HG03060 (cell line): ENCODE measurements around the gene KIR2DL4.
"Not testable (repeated sequence)": the region's sequence is repeated elsewhere in the genome, so short reads cannot be mapped to it uniquely, and the experiment has no call there.

Source experiments
- ATAC-seq: cut with Tn5 transposase; IDR thresholded peaks from one replicate; pipeline ENCODE4 v1.9.1; 2021; ENCODE audit warnings: low read depth, moderate number of reproducible peaks; ENCODE audit not compliant: unreplicated experiment

The KIR2DL4 gene

DNA sequence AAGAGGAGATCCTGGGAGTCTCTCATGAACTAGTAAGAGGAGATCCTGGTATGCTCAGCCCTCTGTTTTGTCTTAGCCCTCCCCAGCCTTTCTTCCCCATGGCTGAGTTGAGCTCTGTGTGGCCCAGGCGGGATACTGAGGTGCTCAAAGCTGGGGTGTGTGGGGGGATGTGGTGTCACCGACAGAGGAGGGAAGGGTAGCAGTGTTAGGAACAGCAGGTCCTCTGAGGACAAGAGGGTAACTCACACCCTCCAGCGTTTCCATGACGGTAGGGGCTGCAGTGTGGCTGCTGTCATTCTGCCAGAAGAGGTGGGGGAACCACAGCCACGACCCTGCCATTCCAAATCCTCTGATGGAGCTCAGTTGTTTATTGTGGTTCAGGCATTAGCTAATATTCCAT is 691 bp downstream of the KIR2DL4 start:
- no peak for ATAC-seq

DNA sequence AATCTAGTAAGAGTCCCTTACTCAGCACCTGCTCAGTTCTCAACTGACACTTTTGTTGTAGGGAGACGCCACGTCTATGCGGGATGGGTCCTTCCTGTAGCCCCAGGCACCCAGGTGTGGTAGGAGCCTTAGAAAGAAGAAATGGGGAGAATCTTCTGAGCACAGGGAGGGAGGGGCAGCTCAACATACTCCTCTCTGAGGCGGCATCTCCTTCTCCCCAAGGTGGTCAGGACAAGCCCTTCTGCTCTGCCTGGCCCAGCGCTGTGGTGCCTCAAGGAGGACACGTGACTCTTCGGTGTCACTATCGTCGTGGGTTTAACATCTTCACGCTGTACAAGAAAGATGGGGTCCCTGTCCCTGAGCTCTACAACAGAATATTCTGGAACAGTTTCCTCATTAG is 1.2 kb downstream of the KIR2DL4 start:
- ATAC-seq: no peak

DNA sequence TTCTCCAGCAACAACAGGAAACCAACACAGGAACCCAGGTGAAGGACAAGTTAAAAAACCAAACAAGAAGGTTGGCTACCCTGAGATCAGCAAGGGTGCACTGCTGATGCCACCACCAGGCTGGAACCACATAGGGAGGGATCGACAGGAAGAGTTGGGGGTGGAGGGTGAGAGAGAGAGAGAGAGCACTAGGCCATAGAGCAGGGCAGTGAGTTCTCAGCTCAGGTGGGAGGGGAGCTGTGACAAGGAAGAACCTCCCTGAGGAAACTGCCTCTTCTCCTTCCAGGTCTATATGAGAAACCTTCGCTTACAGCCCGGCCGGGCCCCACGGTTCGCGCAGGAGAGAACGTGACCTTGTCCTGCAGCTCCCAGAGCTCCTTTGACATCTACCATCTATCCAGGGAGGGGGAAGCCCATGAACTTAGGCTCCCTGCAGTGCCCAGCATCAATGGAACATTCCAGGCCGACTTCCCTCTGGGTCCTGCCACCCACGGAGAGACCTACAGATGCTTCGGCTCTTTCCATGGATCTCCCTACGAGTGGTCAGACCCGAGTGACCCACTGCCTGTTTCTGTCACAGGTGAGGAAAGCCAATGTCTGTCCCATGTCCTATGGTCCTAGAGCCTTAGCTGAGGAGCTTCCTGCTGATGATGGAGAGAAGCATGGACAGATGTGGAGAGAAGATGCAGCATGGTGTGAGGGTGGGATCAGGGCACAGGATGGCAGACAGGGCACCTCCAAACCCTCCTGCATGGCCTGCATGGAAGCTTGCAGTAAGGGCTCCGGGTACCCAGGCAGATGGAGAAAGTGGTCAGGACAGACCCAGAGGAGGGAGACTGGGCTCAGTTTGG is 2.5 kb downstream of the KIR2DL4 start:
- no peak for ATAC-seq

DNA sequence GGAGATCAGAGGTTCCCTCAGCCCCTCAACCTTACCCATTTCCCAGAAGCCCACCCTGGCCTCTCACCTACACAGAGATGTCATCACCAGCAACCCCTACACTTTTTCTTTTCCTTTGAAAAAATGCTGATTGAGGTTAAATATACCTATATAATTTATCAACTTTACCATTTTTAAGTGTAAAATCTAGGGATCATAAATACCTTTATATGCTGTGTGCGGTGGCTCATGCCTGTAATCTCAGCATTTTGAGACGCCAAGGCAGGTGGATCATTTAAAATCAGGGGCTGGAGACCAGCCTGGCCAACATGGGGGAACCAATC is 3.1 kb downstream of the KIR2DL4 start:
- ATAC-seq: no peak

DNA sequence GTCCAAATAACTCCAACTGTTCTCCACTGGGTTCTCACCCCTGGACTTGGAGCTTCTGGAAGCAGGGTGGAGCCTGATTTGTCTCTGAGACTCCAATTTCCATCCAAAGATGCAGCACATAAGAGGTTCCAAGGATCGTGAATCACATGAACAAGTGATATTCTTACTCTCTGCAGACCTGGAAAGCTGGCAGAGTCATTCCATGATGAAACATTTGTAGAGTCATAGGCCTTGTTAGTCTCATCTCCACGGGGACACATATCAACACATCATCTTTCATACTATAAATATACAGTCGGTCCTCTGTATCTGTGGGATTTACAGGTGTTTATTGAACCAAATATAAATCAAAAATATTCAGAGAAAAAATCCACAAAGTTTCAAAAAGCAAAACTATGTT is 11.2 kb downstream of the KIR2DL4 start:
- not testable (repeated sequence) for ATAC-seq

DNA sequence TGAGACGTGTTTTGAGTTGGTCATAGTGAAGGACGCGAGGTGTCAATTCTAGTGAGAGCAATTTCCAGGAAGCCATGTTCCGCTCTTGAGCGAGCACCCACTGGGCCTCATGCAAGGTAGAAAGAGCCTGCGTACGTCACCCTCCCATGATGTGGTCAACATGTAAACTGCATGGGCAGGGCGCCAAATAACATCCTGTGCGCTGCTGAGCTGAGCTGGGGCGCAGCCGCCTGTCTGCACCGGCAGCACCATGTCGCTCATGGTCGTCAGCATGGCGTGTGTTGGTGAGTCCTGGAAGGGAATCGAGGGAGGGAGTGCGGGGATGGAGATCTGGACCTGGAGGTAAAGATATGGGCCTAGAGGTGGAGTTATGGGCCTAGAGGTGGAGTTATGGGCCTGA is 12.8 kb downstream of the KIR2DL4 start, which contains the start of gene KIR3DL1:
TSS of gene KIR3DL1 (plus strand) at position 218 of the 400 bp plus-strand sequence.
- not testable (repeated sequence) for ATAC-seq

DNA sequence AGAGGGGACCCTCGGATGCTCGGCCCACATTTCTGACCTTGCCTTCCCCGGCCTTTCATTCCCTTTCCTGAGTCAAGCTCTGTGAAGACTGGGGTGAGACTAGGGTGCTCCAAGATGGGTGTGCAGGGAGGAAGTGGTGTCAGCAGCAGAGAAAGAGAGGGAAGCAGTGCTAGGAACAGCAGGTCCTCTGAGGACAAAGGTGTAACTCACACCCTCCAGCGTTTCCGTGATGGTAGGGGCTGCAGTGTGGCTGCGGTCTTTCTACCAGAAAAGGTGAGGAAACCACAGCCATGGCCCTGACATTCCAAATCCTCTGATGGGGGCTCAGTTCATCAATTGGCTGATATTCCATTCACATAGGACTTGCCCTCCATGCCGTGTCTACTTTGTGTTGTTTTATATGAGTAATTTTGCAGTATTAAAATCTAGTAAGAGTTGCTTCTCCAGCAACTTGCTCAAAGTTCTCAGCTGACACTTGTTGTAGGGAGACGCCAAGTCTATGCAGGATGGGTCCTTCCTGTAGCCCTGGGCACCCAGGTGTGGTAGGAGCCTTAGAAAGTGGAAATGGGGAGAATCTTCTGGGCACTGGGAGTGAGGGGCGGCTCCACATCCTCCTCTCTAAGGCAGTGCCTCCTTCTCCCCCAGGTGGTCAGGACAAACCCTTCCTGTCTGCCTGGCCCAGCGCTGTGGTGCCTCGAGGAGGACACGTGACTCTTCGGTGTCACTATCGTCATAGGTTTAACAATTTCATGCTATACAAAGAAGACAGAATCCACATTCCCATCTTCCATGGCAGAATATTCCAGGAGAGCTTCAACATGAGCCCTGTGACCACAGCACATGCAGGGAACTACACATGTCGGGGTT is 14.5 kb downstream of the KIR2DL4 start:
- ATAC-seq: no peak

DNA sequence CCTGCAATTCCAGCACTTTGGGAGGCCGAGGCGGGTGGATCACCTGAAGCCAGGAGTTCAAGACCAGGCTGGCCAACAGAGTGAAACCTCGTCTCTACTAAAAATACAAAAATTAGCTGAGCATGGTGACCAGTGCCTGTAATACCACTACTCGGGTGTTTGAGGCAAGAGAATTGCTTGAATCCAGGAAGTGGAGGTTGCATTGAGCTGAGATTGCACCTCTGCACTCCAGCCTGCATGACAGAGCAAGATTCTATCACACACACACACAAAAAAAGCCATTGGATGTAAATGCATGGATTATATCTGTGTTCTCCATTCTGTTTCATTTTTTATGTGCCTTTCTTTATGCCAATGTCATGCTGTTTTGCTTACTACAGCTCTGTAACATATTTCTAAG is 21.0 kb downstream of the KIR2DL4 start:
- not testable (repeated sequence) for ATAC-seq

DNA sequence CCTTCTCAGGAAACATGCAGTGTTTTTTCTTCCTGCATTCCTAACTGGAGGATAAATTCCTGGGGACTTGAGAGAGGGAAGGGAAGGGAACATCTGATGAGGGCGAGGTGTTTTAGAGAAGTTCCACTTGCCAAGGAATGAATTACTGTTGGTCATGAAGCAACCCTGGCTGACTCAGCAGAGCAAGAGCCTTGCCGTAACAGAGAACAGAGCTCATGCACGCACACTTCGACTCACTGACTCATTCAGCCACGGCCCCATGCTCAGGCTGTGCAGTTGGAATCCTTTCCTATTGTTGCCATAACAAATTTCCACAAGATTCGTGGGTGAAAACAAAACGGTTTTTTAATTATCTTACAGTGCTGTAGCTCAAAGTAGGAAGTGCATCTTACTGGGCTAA is 21.9 kb downstream of the KIR2DL4 start:
- not testable (repeated sequence) for ATAC-seq

DNA sequence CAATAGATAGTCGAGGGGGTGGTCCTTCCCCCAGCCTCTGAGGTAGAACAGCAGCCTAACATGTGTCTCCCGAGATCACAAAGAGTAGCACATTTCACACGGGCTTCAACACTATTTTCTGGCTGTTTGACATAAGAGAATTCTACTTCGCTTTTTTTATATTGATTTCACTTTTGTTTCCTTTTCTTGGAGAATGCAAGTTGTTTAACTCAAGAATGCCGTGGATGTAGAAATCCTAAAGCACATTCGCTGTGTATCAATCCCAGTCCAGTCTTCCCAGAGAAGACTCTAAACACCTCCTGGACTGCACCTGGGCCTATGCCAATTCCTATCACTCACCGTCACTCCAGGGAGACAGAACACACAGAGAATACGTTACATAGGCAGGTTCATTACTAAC is 24.7 kb downstream of the KIR2DL4 start:
- not testable (repeated sequence) for ATAC-seq

DNA sequence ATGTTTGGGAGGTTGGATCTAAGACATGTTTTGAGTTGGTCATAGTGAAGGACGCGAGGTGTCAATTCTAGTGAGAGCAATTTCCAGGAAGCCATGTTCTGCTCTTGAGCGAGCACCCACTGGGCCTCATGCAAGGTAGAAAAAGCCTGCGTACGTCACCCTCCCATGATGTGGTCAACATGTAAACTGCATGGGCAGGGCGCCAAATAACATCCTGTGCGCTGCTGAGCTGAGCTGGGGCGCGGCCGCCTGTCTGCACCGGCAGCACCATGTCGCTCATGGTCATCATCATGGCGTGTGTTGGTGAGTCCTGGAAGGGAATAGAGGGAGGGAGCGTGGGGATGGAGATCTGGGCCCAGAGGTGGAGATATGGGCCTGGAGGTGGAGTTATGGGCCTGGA is 29.1 kb downstream of the KIR2DL4 start, which contains the start of gene KIR2DS4:
TSS of gene KIR2DS4 (plus strand) at position 181 of the 400 bp plus-strand sequence.
- not testable (repeated sequence) for ATAC-seq

DNA sequence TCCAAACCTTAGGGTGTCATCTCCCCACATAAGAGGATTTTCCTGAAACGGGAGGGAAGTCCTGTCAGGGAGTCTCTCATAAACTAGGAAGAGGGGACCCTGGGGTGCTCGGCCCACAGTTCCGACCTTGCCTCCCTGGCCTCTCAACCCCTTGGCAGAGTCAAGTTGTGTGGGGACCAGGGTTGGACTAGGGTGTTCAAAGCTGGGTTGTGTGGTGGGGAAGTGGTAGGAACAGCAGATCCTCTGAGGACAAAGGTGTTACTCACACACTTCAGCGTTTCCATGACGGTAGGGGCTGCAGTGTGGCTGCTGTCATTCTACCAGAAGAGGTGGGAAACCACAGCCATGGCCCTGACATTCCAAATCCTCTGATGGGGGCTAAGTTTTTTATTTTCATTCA is 31.7 kb downstream of the KIR2DL4 start:
- not testable (repeated sequence) for ATAC-seq

DNA sequence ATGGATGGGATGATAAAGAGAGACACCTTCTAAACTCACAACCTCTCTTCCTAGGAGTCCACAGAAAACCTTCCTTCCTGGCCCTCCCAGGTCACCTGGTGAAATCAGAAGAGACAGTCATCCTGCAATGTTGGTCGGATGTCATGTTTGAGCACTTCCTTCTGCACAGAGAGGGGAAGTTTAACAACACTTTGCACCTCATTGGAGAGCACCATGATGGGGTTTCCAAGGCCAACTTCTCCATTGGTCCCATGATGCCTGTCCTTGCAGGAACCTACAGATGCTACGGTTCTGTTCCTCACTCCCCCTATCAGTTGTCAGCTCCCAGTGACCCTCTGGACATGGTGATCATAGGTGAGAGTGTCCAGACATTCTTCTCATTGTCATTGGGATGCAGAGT is 34.1 kb downstream of the KIR2DL4 start:
- not testable (repeated sequence) for ATAC-seq

DNA sequence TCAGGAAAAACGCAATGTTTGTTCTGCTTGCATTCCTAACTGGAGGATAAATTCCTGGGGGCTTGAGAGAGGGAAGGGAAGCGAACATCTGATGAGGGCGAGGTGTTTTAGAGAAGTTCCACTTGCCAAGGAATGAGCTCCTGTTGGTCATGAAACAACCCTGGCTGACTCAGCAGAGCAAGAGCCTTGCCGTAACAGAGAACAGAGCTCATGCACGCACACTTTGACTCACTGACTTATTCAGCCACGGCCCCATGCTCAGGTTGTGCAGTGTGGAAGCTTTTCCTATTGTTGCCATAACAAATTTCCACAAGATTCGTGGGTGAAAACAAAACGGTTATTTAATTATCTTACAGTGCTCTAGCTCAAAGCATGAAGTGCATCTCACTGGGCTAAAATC is 39.8 kb downstream of the KIR2DL4 start:
- not testable (repeated sequence) for ATAC-seq

DNA sequence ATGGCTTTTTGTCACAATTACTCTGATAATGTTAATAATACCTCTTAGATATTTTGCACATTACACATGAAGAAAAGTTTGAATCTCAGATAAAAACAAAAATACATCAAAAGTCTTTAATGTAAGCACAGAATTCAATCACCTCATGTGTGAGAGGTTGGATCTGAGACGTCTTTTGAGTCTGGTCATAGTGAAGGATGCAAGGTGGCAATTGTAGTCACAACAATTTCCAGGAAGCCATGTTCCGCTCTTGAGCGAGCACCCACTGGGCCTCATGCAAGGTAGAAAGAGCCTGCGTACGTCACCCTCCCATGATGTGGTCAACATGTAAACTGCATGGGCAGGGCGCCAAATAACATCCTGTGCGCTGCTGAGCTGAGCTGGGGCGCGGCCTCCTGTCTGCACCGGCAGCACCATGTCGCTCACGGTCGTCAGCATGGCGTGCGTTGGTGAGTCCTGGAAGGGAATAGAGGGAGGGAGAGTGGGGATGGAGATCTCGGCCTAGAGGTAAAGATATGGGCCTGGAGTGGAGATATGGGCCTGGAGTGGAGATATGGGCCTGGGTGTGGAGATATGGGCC is 46.7 kb downstream of the KIR2DL4 start, which contains the start of gene KIR3DL2:
TSS of gene KIR3DL2 (plus strand) at position 383 of the 580 bp plus-strand sequence. CDS start at position 416, 33 bp downstream.
- not testable (repeated sequence) for ATAC-seq

DNA sequence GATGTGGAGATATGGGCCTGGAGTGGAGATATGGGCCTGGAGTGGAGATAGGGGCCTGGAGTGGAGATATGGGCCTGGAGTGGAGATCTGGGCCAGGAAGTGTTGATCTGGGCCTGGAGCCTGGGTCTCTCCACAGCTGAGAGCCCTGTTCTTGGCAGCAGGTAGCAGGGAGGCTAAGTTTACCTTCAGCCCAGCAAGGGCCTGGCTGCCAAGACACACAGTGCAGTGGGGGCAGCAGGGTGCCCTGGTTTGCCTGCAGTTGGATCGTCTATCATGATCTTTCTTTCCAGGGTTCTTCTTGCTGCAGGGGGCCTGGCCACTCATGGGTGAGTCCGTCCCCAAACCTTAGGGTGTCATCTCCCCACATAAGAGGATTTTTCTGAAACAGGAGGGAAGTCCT is 47.5 kb downstream of the KIR2DL4 start:
- no peak for ATAC-seq

DNA sequence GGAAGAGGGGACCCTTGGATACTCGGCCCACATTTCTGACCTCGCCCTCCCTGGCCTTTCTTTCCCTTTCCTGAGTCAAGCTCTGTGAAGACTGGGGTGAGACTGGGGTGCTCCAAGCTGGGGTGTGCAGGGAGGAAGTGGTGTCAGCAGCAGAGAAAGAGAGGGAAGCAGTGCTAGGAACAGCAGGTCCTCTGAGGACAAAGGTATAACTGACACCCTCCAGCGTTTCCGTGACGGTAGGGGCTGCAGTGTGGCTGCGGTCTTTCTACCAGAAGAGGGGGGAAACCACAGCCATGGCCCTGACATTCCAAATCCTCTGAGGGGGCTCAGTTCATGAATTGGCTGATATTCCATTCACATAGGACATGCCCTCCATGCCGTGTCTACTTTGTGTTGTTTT is 47.9 kb downstream of the KIR2DL4 start:
- no peak for ATAC-seq

DNA sequence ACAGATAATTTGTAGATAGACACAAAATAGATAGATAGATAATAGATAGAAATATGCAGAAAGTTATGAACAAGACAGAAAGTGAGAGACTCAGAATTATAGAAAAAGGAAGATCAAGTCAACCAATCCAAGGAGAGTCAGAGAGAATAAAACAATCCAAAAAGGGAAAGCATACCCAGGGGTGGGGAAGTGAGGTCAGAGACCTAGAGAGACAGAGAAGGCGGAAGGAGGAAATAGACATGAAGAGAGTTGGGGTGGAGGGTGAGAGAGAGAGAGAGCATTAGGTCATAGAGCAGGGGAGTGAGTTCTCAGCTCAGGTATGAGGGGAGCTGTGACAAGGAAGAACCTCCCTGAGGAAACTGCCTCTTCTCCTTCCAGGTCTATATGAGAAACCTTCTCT is 51.8 kb downstream of the KIR2DL4 start:
- not testable (repeated sequence) for ATAC-seq

DNA sequence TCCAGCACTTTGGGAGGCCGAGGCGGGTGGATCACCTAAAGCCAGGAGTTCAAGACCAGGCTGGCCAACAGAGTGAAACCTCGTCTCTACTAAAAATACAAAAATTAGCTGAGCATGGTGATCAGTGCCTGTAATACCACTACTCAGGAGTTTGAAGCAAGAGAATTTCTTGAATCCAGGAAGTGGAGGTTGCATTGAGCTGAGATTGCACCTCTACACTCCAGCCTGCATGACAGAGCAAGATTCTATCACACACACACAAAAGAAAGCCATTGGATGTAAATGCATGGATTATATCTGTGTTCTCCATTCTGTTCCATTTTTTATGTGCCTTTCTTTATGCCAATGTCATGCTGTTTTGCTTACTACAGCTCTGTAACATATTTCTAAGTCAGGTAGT is 55.1 kb downstream of the KIR2DL4 start:
- ATAC-seq: not testable (repeated sequence)

DNA sequence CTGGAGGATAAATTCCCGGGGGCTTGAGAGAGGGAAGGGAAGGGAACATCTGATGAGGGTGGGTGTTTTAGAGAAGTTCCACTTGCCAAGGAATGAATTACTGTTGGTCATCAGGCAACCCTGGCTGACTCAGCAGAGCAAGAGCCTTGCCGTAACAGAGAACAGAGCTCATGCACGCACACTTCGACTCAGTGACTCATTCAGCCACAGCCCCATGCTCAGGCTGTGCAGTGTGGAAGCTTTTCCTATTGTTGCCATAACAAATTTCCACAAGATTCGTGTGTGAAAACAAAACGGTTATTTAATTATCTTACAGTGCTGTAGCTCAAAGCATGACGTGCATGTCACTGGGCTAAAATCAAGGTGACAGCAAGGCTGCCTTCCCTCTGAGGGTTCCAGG is 56.0 kb downstream of the KIR2DL4 start:
- not testable (repeated sequence) for ATAC-seq

DNA sequence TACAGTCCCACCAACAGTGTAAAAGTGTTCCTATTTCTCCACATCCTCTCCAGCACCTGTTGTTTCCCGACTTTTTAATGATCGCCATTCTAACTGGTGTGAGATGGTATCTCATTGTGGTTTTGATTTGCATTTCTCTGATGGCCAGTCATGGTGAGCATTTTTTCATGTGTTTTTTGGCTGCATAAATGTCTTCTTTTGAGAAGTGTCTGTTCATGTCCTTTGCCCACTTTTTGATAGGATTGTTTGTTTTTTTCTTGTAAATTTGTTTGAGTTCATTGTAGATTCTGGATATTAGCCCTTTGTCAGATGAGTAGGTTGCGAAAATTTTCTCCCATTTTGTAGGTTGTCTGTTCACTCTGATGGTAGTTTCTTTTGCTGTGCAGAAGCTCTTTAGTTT is 60.0 kb downstream of the KIR2DL4 start:
- not testable (repeated sequence) for ATAC-seq
